ENCODE results near the gene CYFIP2. TPM values are rescaled to one million over a fixed set of nuclear protein-coding genes. Genes with fewer than 3 reads are reported as not detected.

CYFIP2 gene
- total RNA-seq, 4 donors from 2014 or later = 46.5 to 155 (median 57.2) TPM

DNA sequence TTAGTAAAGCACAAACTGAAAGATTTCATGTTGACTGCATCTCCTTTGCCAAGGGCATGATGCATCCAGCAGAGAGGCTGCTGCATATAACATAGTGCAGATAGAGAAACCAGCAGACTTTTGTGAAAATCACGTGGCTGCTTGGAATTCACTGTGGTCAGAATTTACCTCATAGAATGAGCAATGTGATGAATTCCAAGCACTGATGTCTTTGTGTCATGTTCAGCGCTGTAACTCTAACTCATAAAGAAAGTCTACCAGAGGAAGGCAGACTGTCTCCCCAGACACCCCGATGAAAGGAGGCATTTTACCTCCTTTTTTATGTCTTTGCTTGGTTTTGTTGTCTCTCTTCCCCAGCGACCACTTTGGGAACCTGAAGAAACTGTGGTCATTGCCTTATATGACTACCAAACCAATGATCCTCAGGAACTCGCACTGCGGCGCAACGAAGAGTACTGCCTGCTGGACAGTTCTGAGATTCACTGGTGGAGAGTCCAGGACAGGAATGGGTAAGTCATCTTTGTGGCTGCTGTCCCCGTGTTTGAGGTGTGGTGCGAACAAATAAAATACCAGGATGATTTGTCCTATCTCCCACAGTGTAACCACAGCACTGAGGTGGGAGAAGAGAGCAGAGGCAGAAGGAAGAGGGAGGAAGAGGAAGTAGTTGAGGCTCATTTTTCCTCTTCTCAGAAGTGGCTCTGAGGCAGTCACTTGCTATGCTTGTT lies 43.3 kb upstream of the CYFIP2 start:
- Histone ChIP-seq H3K27me3 (no peaks in the 10 kb centered on the region), H3K4me1 (no peaks in the 10 kb centered on the region), H3K9me3 (no peaks in the 10 kb centered on the region), H3K27ac (peak overlapping the region in 2 of 4 donors; percentile 7 to 32), H3K4me3 (no peak overlapping the region), H3K36me3 (no peaks in the 10 kb centered on the region)
- no peak for DNase-seq
- TF ChIP-seq POLR2A (IDR thresholded peaks at IDR 0.05) (no peak), CTCF (IDR thresholded peaks at IDR 0.05) (no peak)

GRCh38 chr5:157225469-157226422 lies 40.2 kb upstream of the CYFIP2 start:
- no peaks in the 10 kb centered on the region for H3K27me3 ChIP-seq
- no peak overlapping the region for H3K4me3 ChIP-seq
- no peaks in the 10 kb centered on the region for H3K4me1 ChIP-seq
- no peak overlapping the region for H3K27ac ChIP-seq
- TF ChIP-seq POLR2A (IDR thresholded peaks at IDR 0.05) = no peak
- no peak for TF ChIP-seq CTCF (IDR thresholded peaks at IDR 0.05)
- H3K36me3 ChIP-seq = no peaks in the 10 kb centered on the region
- no peak for DNase-seq
- H3K9me3 ChIP-seq = no peaks in the 10 kb centered on the region

DNA sequence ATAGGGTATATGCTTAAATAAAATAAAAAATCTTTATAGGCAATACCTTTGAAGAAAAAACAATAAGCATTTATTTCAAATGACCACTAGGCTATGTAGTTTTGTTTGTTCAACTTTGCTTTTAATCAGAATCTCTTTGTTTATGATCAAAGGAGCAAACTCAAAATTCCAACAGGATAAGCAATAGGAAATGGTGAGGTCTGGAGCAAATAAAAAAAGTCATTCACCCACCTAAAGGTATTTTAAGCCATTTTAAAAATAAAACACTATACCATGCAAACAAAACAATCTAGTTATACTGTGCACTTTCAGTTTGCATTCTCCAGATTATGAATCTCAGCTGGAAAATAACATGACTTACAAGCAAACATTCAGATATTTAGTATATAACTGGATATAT lies 35.3 kb upstream of the CYFIP2 start:
- TF ChIP-seq POLR2A (IDR thresholded peaks at IDR 0.05) (no peak), CTCF (IDR thresholded peaks at IDR 0.05) (no peak)
- DNase-seq = no peak

GRCh38 chr5:157232706-157233105 lies 33.2 kb upstream of the CYFIP2 start:
- H3K4me3 ChIP-seq = no peak overlapping the region
- no peak for TF ChIP-seq POLR2A (IDR thresholded peaks at IDR 0.05)
- TF ChIP-seq CTCF (IDR thresholded peaks at IDR 0.05) = no peak
- H3K4me1 ChIP-seq = no peaks in the 10 kb centered on the region
- no peak for DNase-seq
- no peak overlapping the region for H3K27ac ChIP-seq
- H3K27me3 ChIP-seq = no peaks in the 10 kb centered on the region
- H3K36me3 ChIP-seq = no peaks in the 10 kb centered on the region
- no peaks in the 10 kb centered on the region for H3K9me3 ChIP-seq

More for the DNA sequence above, 35.3 kb upstream of the CYFIP2 start:
- no peaks in the 10 kb centered on the region for H3K4me1 ChIP-seq
- no peak overlapping the region for H3K4me3 ChIP-seq
- H3K27ac ChIP-seq = no peak overlapping the region
- H3K9me3 ChIP-seq = no peaks in the 10 kb centered on the region
- H3K36me3 ChIP-seq = no peaks in the 10 kb centered on the region
- H3K27me3 ChIP-seq = no peaks in the 10 kb centered on the region

GRCh38 chr5:157233515-157233914 lies 32.4 kb upstream of the CYFIP2 start:
- Histone ChIP-seq H3K27ac (no peak overlapping the region), H3K27me3 (no peaks in the 10 kb centered on the region), H3K4me1 (no peaks in the 10 kb centered on the region)

More at GRCh38 chr5:157233515-157233914, 32.4 kb upstream of the CYFIP2 start:
- TF ChIP-seq POLR2A (IDR thresholded peaks at IDR 0.05) (no peak), CTCF (IDR thresholded peaks at IDR 0.05) (no peak)
- Histone ChIP-seq H3K9me3 (no peaks in the 10 kb centered on the region), H3K4me3 (no peak overlapping the region), H3K36me3 (no peaks in the 10 kb centered on the region)
- no peak for DNase-seq

Data from Peyer's patch (tissue), 4 donors.